ENCODE results near the gene EPB41L4A. TPM values are rescaled to one million over a fixed set of nuclear protein-coding genes. Genes with fewer than 3 reads are reported as not detected.

The EPB41L4A gene
- total RNA-seq, 1 experiment from 2014 or later: 5.2 TPM

DNA sequence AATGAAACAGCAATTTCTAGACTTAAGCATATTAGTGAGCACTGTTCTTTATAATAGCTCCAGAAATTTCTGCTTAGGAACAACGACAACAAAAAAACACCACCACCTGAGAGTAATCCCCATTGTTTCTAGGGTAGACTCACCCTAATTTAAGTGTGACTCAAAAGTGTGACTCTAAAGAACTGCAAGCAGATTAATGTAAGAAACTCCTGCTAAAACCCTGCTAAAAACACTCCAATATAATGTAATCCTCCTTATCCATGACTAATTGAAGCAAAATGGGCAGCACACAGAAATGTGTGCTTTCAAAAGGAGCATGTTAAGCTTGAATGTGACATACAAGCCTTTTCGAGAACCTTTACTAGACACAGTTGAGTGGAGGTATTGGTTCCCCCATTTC lies 296.0 kb downstream of the EPB41L4A start (continued):
- TF ChIP-seq, protein P1, sequence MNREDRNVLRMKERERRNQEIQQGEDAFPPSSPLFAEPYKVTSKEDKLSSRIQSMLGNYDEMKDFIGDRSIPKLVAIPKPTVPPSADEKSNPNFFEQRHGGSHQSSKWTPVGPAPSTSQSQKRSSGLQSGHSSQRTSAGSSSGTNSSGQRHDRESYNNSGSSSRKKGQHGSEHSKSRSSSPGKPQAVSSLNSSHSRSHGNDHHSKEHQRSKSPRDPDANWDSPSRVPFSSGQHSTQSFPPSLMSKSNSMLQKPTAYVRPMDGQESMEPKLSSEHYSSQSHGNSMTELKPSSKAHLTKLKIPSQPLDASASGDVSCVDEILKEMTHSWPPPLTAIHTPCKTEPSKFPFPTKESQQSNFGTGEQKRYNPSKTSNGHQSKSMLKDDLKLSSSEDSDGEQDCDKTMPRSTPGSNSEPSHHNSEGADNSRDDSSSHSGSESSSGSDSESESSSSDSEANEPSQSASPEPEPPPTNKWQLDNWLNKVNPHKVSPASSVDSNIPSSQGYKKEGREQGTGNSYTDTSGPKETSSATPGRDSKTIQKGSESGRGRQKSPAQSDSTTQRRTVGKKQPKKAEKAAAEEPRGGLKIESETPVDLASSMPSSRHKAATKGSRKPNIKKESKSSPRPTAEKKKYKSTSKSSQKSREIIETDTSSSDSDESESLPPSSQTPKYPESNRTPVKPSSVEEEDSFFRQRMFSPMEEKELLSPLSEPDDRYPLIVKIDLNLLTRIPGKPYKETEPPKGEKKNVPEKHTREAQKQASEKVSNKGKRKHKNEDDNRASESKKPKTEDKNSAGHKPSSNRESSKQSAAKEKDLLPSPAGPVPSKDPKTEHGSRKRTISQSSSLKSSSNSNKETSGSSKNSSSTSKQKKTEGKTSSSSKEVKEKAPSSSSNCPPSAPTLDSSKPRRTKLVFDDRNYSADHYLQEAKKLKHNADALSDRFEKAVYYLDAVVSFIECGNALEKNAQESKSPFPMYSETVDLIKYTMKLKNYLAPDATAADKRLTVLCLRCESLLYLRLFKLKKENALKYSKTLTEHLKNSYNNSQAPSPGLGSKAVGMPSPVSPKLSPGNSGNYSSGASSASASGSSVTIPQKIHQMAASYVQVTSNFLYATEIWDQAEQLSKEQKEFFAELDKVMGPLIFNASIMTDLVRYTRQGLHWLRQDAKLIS (CRISPR knock-in tag; IDR thresholded peaks at IDR 0.05; ENCODE audit: borderline replicate concordance): no peak
- TF ChIP-seq ZNF232 (CRISPR knock-in tag; IDR thresholded peaks at IDR 0.05) (no peak), KAT7 (CRISPR knock-in tag; IDR thresholded peaks at IDR 0.05; ENCODE audit: borderline replicate concordance) (no peak), NR3C1 (CRISPR knock-in tag; conservative IDR thresholded peaks at IDR 0.05; ENCODE audit: low read depth) (no peak), CREB1 (CRISPR knock-in tag; IDR thresholded peaks at IDR 0.05) (no peak), ZNF423 (CRISPR knock-in tag; IDR thresholded peaks at IDR 0.05) (no peak), ZNF317 (CRISPR knock-in tag; IDR thresholded peaks at IDR 0.05; ENCODE audit: borderline replicate concordance, low read depth) (no peak)
- TF ChIP-seq, protein P2, sequence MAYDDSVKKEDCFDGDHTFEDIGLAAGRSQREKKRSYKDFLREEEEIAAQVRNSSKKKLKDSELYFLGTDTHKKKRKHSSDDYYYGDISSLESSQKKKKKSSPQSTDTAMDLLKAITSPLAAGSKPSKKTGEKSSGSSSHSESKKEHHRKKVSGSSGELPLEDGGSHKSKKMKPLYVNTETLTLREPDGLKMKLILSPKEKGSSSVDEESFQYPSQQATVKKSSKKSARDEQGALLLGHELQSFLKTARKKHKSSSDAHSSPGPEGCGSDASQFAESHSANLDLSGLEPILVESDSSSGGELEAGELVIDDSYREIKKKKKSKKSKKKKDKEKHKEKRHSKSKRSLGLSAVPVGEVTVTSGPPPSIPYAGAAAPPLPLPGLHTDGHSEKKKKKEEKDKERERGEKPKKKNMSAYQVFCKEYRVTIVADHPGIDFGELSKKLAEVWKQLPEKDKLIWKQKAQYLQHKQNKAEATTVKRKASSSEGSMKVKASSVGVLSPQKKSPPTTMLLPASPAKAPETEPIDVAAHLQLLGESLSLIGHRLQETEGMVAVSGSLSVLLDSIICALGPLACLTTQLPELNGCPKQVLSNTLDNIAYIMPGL (CRISPR knock-in tag; IDR thresholded peaks at IDR 0.05): no peak
- TF ChIP-seq, protein P3, sequence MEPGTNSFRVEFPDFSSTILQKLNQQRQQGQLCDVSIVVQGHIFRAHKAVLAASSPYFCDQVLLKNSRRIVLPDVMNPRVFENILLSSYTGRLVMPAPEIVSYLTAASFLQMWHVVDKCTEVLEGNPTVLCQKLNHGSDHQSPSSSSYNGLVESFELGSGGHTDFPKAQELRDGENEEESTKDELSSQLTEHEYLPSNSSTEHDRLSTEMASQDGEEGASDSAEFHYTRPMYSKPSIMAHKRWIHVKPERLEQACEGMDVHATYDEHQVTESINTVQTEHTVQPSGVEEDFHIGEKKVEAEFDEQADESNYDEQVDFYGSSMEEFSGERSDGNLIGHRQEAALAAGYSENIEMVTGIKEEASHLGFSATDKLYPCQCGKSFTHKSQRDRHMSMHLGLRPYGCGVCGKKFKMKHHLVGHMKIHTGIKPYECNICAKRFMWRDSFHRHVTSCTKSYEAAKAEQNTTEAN (CRISPR knock-in tag; IDR thresholded peaks at IDR 0.05): no peak

DNA sequence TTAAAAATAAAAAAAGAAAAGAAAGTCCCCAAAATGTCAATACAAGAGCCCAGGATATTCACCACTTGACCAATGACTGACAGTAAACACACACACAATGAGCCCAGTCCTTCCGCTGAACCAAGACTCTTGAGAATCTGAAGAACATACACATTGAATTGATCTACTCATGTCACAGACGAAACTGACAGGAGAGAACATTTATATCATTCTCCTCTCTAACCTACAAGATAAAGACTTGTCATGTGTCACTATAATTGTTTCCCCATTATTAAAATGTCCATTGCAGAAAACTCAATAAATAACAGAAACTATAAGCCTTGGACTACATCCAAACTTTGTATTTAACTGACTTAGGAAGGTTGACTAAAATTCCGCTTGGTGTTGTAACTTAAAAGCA lies 296.7 kb downstream of the EPB41L4A start:
- Mint-ChIP-seq H3K36me3 (no peaks in the 10 kb centered on the region), H3K27me3 (ENCODE audit: low read depth) (no peaks in the 10 kb centered on the region), H3K4me3 (no peak overlapping the region), H3K4me1 (peaks cover 3% of the 10 kb centered on the region; the same call in 1 of the 2 replicates), H3K27ac (no peak overlapping the region), H3K9me3 (no peaks in the 10 kb centered on the region)
- TF ChIP-seq, protein P4, sequence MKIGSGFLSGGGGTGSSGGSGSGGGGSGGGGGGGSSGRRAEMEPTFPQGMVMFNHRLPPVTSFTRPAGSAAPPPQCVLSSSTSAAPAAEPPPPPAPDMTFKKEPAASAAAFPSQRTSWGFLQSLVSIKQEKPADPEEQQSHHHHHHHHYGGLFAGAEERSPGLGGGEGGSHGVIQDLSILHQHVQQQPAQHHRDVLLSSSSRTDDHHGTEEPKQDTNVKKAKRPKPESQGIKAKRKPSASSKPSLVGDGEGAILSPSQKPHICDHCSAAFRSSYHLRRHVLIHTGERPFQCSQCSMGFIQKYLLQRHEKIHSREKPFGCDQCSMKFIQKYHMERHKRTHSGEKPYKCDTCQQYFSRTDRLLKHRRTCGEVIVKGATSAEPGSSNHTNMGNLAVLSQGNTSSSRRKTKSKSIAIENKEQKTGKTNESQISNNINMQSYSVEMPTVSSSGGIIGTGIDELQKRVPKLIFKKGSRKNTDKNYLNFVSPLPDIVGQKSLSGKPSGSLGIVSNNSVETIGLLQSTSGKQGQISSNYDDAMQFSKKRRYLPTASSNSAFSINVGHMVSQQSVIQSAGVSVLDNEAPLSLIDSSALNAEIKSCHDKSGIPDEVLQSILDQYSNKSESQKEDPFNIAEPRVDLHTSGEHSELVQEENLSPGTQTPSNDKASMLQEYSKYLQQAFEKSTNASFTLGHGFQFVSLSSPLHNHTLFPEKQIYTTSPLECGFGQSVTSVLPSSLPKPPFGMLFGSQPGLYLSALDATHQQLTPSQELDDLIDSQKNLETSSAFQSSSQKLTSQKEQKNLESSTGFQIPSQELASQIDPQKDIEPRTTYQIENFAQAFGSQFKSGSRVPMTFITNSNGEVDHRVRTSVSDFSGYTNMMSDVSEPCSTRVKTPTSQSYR (CRISPR knock-in tag; IDR thresholded peaks at IDR 0.05): no peak
- no peak for TF ChIP-seq PRRX2 (CRISPR knock-in tag; IDR thresholded peaks at IDR 0.05)
- TF ChIP-seq, protein P5, sequence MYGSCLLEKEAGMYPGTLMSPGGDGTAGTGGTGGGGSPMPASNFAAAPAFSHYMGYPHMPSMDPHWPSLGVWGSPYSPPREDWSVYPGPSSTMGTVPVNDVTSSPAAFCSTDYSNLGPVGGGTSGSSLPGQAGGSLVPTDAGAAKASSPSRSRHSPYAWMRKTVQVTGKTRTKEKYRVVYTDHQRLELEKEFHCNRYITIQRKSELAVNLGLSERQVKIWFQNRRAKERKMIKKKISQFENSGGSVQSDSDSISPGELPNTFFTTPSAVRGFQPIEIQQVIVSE (CRISPR knock-in tag; IDR thresholded peaks at IDR 0.05; ENCODE audit: borderline replicate concordance): no peak
- no peak for TF ChIP-seq TP53 (CRISPR knock-in tag; IDR thresholded peaks at IDR 0.05)
- no peak for TF ChIP-seq CREB1 (CRISPR knock-in tag; IDR thresholded peaks at IDR 0.05)
- no peak for TF ChIP-seq TEAD1 (CRISPR knock-in tag; IDR thresholded peaks at IDR 0.05)
- TF ChIP-seq JUN (CRISPR knock-in tag; IDR thresholded peaks at IDR 0.05): no peak
- no peak for TF ChIP-seq ATF1 (CRISPR knock-in tag; IDR thresholded peaks at IDR 0.05)
- TF ChIP-seq GABPB1 (CRISPR knock-in tag; IDR thresholded peaks at IDR 0.05): no peak
- TF ChIP-seq ESRRA (CRISPR knock-in tag; IDR thresholded peaks at IDR 0.05; ENCODE audit: borderline replicate concordance): no peak
- TF ChIP-seq CBFB (CRISPR knock-in tag; IDR thresholded peaks at IDR 0.05; ENCODE audit: low read depth): no peak
- no peak for TF ChIP-seq IRF2 (CRISPR knock-in tag; IDR thresholded peaks at IDR 0.05; ENCODE audit: borderline replicate concordance, low read depth)
- no peak for TF ChIP-seq GTF2I (CRISPR knock-in tag; conservative IDR thresholded peaks at IDR 0.05)
- TF ChIP-seq, protein P6, sequence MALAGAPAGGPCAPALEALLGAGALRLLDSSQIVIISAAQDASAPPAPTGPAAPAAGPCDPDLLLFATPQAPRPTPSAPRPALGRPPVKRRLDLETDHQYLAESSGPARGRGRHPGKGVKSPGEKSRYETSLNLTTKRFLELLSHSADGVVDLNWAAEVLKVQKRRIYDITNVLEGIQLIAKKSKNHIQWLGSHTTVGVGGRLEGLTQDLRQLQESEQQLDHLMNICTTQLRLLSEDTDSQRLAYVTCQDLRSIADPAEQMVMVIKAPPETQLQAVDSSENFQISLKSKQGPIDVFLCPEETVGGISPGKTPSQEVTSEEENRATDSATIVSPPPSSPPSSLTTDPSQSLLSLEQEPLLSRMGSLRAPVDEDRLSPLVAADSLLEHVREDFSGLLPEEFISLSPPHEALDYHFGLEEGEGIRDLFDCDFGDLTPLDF (CRISPR knock-in tag; IDR thresholded peaks at IDR 0.05): no peak
- no peak for TF ChIP-seq TCF7 (CRISPR knock-in tag; IDR thresholded peaks at IDR 0.05; ENCODE audit: low read depth)
- DNase-seq (ENCODE audit: low spot score) (no peak), ATAC-seq (no peak)
- ChIA-PET CTCF (no interaction called here), POLR2A (no interaction called here)
